Esophagus squamous epithelium (tissue), 5 donors: Measurements from ENCODE around the gene DIO3. TPM values are rescaled to one million over a fixed set of nuclear protein-coding genes. Genes with fewer than 3 reads are reported as not detected.
"Not testable (repeated sequence)": the region's sequence is repeated elsewhere in the genome, so short reads cannot be mapped to it uniquely, and the experiment has no call there.

ENCODE experiments used
- DNase-seq: peaks from one replicate; lab custom pipeline; 2025; lab: John Stamatoyannopoulos, UW
- H3K27ac ChIP-seq, 4 donors: fragments of 200-600 bp; sonication (generic); one replicate each; pipeline ENCODE4 v1.5.1; 2016 to 2019; ENCODE audit warnings: mild to moderate bottlenecking in 1 of 4
- H3K27me3 ChIP-seq, 4 donors: fragments of 200-600 bp; sonication (generic); 1 replicate in 3 of 4; 2 replicates in 1 of 4; pipeline versions ENCODE4 v1.5.1 to v1.6.0; 2017 to 2021; ENCODE audit warnings: antibody characterized with exemption in 1 of 4
- H3K36me3 ChIP-seq, 3 donors: fragments of 200-600 bp; sonication (generic); one replicate each; pipeline ENCODE4 v1.5.1; 2016 to 2019
- H3K4me1 ChIP-seq, 3 donors: fragments of 200-600 bp; sonication (generic); one replicate each; pipeline ENCODE4 v1.5.1; 2017 to 2019
- H3K4me3 ChIP-seq, 4 donors: fragments of 200-600 bp; sonication (generic); 1 replicate in 3 of 4; 2 replicates in 1 of 4; pipeline ENCODE4 v1.5.1; 2016 to 2019; ENCODE audit warnings: mild to moderate bottlenecking in 2 of 4, moderate library complexity in 1 of 4
- H3K9me3 ChIP-seq, 3 donors: fragments of 200-600 bp; sonication (generic); one replicate each; pipeline ENCODE4 v1.5.1; 2016 to 2019
- CTCF ChIP-seq, 6 experiments: fragments of 450-650 bp in 4 of 6; fragments of 200-600 bp in 2 of 6; sonication (generic) in 2 of 6; IDR thresholded peaks; one replicate each; pipeline ENCODE4 v1.5.1; 2016 to 2019; ENCODE audit warnings: antibody characterized with exemption in 6 of 6, mild to moderate bottlenecking in 4 of 6, moderate library complexity in 4 of 6
- POLR2A ChIP-seq, 4 donors: fragments of 450-650 bp; IDR thresholded peaks; one replicate each; pipeline ENCODE4 v1.6.1; 2017; ENCODE audit warnings: antibody characterized with exemption in 4 of 4, mild to moderate bottlenecking in 4 of 4, moderate library complexity in 3 of 4
- WGBS, 2 donors: methylation state at CpG; one replicate each; pipeline ENCODE4 v1.1.5; 2018; 5-methylcytosine and 5-hydroxymethylcytosine counted together
- intact Hi-C: fragments of 100-400 bp; cut with DNase I; formaldehyde crosslinking; loops from one replicate; pipeline ENCODE4 v1.15.0; 2022
- total RNA-seq, 4 donors: library from RNA; depleted of rRNA; stranded (reverse); fragments of >200 nt; gene quantifications; one replicate each; pipeline ENCODE4 v1.1.0, GENCODE V29; 2016
- donor health status: DM: yes; HTN: yes; CAD: no.

The DIO3 gene
- total RNA-seq, 4 donors from 2014 or later = 0.18 to 4.0 (median 0.53) TPM

GRCh38 chr14:101547961-101548669 is 13.2 kb upstream of the DIO3 start:
- 53 to 78% methylated on average over 3 to 4 of the region's 16 CpGs for WGBS, 2 donors
- no peak for TF ChIP-seq CTCF (IDR thresholded peaks at IDR 0.05)
- no peaks in the 10 kb centered on the region for H3K36me3 ChIP-seq
- H3K27me3 ChIP-seq = peaks cover 0 to 21% (median 0%) of the 10 kb centered on the region in 4 donors
- no peak overlapping the region for H3K27ac ChIP-seq
- intact Hi-C loops = no loop called here
- H3K4me1 ChIP-seq = no peaks in the 10 kb centered on the region
- H3K9me3 ChIP-seq = no peaks in the 10 kb centered on the region
- no peak for DNase-seq
- no peak overlapping the region for H3K4me3 ChIP-seq

DNA sequence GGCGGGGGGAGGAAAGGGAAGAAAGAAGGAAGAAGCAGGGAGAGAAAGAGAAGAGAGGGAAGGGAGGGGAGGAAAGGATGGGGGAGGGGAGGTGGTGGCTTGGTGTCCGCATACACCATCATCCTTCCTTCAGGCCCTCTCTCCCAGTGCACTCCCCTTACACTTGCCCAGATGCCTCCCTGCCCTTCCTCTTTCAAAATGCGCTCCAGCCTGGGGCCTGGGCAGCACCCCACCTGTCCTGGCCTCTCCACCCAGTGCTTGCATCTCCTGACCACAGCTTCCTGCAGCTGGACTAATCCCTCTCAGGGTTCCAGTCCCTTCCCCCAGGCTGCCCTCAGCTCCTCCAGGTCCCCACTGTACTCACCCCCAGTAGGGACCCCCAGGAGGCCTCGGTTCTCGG is 12.6 kb upstream of the DIO3 start:
- no peaks in the 10 kb centered on the region for H3K36me3 ChIP-seq
- TF ChIP-seq CTCF (IDR thresholded peaks at IDR 0.05) = no peak
- TF ChIP-seq POLR2A (IDR thresholded peaks at IDR 0.05) = no peak
- DNase-seq = no peak
- no peak overlapping the region for H3K27ac ChIP-seq
- WGBS, 2 donors = 74 to 79% methylated on average over 3 to 4 of the region's 5 CpGs
- H3K4me3 ChIP-seq = no peak overlapping the region
- intact Hi-C loops = no loop called here
- H3K27me3 ChIP-seq = peaks cover 0 to 22% (median 0%) of the 10 kb centered on the region in 4 donors
- H3K4me1 ChIP-seq = no peaks in the 10 kb centered on the region
- H3K9me3 ChIP-seq = no peaks in the 10 kb centered on the region

DNA sequence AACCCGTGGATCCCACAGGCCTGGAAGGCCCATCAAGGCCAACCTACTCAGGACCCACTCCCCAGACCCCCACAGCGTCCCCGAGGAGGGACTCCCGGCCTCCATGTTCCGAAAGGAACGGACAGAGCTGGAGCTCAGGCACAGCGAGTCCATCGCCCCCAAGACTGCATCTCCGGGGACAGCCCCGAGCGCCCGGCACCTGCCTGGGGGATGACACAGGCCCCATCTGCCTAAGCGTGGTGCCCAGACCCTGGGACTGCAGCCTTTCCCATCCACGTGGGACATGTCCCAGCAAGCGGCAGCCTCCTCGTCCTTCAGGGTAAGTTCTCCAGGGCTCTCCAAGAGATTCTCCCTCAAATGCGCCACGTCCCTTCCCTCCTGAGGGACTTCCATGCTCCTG is 12.1 kb upstream of the DIO3 start:
- H3K4me3 ChIP-seq = no peak overlapping the region
- TF ChIP-seq CTCF (IDR thresholded peaks at IDR 0.05) (no peak), POLR2A (IDR thresholded peaks at IDR 0.05) (no peak)
- H3K9me3 ChIP-seq = no peaks in the 10 kb centered on the region
- no peaks in the 10 kb centered on the region for H3K36me3 ChIP-seq
- H3K27me3 ChIP-seq = peaks cover 0 to 26% (median 0%) of the 10 kb centered on the region in 4 donors
- DNase-seq = no peak
- no peak overlapping the region for H3K27ac ChIP-seq
- intact Hi-C loops = no loop called here
- WGBS, 2 donors = 80% methylated on average over 2 of the region's 18 CpGs; no CpG with 5 or more reads in 1 of the 2 donors
- no peaks in the 10 kb centered on the region for H3K4me1 ChIP-seq

- intact Hi-C loops, H3K4me3 ChIP-seq, DNase-seq, H3K9me3 ChIP-seq, H3K4me1 ChIP-seq, H3K27ac ChIP-seq, H3K36me3 ChIP-seq: not testable (repeated sequence)
- peaks cover 0 to 39% (median 0%) of the 10 kb centered on the region in 4 donors for H3K27me3 ChIP-seq
- WGBS, 2 donors = 58 to 76% methylated on average over 4 to 5 of the region's 5 CpGs
These were observed 10.9 kb upstream of the DIO3 start for GRCh38 chr14:101550202-101550912.

DNA sequence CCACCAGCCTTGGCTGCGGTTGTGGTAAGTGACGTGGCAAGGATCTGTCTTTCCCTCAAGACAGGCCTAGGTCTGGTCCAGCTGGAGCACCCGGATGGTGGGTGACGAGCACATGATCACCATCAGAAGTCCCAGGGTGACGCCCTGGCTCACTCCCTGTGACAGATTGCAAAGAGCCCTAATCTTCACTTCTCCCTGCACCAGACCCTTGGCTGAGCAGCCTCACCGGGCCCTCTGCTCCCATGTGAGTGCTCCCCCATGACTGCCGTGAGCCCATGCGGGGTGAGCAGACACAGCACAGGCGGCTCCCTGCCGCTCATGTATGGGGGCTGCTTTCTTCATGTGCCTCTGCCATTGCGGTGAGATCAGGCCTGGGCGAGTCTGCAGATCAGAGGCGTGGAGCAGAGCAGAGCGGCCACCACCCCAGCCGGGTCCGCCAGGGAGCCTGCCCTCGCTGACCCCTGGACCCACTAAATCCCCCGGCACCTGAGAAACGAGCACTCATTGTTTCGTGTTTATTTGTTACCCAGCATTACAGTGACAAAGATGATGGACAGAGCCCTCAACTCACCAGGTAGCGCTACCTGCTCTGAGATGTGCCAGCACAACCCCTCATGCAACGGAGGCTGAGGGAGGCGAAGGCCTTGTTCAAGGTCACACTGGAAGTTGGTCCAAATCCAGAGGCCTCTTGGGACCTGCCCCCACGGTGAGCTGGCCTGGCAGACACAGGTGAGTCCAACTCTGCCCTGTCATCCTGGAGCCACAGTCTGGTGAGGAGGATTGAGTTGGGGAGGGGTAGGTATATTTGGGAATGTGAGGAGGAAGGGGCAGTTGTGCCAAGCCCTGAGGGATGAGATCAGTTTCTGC is 9.3 kb upstream of the DIO3 start:
- no peak overlapping the region for H3K27ac ChIP-seq
- WGBS, 2 donors = 79 to 88% methylated on average over 4 to 11 of the region's 24 CpGs
- TF ChIP-seq CTCF (IDR thresholded peaks at IDR 0.05) (no peak), POLR2A (IDR thresholded peaks at IDR 0.05) (no peak)
- intact Hi-C loops = no loop called here
- H3K4me1 ChIP-seq = peaks cover 0 to 12% (median 7%) of the 10 kb centered on the region in 3 donors
- no peak for DNase-seq
- H3K9me3 ChIP-seq = no peaks in the 10 kb centered on the region
- H3K36me3 ChIP-seq = no peaks in the 10 kb centered on the region
- no peak overlapping the region for H3K4me3 ChIP-seq
- peaks cover 0 to 44% (median 0%) of the 10 kb centered on the region in 4 donors for H3K27me3 ChIP-seq
